ENCODE results near the gene NFAM1.

- TF ChIP-seq CTCF (conservative IDR thresholded peaks at IDR 0.05; ENCODE audit: low read length): no peak
- no peak for TF ChIP-seq EZH2phosphoT487 (IDR thresholded peaks at IDR 0.05; ENCODE audit: borderline replicate concordance)
Measured at GRCh38 chr22:42427167-42427566, 5.0 kb downstream of the NFAM1 start.

Data from Loucy (cell line).